22Rv1 (cell line): ENCODE measurements around the gene HES5.

Experiments
- CTCF ChIP-seq: fragments of 450-650 bp; IDR thresholded peaks from 2 replicates; pipeline ENCODE4 v1.5.1; 2017; ENCODE audit warnings: mild to moderate bottlenecking
- ZFX ChIP-seq: fragments of 450-650 bp; IDR thresholded peaks from 2 replicates; pipeline ENCODE4 v1.6.1; 2017; ENCODE audit warnings: antibody characterized with exemption, borderline replicate concordance

- TF ChIP-seq CTCF (no peak), ZFX (no peak)
Measured at GRCh38 chr1:2537784-2538115, 7.7 kb upstream of the HES5 start.
